GM18517 (cell line): ENCODE results near the gene SNX5.

Experiments used
- ATAC-seq: cut with Tn5 transposase; IDR thresholded peaks from one replicate; pipeline ENCODE4 v1.9.1; 2021; ENCODE audit warnings: mild to moderate bottlenecking, moderate library complexity; ENCODE audit not compliant: unreplicated experiment

SNX5 gene

DNA sequence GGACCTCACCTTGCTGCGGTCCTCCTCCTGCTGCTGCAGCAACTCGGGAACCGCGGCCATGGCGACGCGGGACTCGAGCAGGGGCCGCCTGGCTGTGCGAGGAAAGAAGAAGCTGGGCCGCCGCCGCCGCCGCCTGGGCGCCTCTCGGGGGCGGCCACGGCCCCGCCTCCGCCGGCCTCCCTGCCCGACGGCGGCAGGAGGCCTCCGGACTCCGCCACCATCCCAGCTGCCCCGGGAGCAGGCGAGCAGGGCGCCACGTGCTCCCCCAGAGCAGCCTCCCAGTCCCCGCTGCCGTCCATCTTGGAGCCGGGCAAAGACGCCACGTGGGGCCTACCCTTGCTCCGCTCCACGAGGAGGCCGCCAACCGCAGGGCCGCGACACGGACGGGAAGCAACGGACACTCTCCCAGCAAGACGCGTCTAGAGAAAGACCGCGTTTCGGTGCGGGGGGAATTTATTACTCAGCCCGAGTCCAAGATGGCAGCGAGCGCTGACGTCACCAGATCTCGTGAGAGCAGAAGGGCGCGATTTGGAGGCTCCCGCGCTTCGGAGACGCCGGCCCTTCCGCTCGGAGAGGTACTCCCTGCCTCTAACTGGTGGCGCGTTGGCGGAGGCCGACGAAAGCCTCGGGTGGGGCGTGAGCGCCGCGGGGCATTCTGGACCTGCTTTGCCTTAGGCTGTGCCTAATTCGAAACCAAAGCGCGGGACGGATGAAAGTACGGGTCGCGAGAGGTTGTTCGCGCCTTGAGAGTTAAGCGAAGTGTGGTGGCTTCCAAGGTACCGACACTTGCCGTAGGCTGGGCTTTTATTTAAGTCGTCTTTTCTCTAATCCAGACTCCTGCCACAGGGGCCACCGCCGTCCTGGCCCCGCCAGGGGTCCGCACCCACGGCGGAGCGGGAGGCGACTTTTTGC is at the start of gene SNX5, which contains the start of gene MGME1:
TSS of gene SNX5 (minus strand) at position 429 of the 912 bp plus-strand sequence. CDS start at position 60, 369 bp downstream.
TSS of gene MGME1 (plus strand) at position 653 of the 912 bp plus-strand sequence. CDS start 842 bp downstream, outside the sequence.
- peak; percentile 74 for ATAC-seq

DNA sequence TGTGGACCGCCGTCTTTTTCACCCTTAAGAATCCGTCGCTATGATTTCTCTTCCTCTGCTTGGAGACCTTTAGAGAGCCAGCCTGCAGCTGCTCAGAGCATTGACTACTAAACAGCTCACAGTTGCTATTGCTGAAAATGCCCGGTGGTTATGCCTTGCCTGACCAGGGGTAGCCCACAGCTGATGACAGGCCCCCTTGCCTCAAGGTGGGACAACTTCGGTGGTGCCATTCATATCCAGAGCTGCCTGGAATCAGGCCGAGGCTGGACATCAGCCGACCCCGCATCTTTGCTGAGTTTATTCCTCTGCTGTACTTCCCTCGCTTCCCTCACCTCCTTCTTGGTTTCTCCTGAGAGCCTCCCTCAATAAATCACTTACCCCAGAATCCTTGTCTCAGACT is 49.5 kb upstream of the SNX5 start:
- ATAC-seq: no peak

DNA sequence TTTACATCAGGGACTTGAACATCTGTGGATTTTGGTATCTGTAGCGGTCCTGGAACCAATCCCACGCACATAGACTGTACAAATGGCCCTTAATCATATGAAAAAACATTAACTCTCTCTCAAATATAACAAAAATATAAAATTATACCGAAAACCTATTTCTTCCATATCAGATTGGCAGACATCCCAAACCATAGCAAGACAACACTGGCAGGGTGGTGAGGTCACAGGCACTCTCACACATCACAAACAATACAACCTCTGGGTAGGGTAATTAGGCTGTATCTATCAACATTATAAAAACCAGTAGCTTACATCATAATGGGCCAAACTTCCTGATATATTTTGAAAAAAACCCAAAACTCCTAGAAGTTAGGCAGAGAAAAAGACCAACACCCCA is 48.2 kb upstream of the SNX5 start:
- ATAC-seq: no peak

DNA sequence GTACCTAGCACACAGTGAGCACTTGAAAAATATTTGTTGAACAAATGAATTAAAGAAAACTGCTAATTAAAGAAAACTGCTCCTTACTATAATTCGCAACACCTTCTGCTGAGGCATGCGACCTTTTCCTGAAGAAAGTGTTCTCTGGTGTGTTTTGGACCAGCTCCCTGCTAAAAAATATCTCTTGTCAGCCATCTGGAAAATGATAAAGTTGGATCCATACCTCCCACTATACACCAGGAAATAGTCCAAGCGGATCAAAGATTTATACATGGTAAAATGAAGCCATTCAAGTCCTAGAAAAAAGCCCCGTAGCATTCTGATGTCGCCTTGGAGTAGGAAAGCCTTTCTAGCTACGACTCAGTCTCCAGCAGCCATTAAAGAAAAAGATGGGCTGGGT is 45.8 kb upstream of the SNX5 start:
- ATAC-seq: no peak

DNA sequence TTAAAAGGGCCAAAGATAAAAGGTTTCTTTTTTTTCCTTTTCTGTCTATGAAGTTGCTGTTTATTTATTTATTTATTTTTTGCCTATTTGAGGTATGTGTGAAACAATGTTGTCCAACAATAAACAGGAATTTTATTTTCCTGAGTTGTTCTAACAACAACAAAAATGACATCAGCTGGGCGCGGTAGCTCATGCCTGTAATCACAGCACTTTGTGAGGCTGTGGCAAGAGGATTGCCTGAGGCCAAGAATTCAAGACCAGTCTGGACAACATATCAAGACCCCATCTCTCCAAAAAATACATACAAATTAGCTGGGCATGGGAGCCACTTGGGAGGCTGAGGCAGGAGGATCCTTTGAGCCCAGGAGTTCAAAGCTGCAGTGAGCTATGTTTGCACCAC is 44.3 kb upstream of the SNX5 start:
- ATAC-seq: no peak

DNA sequence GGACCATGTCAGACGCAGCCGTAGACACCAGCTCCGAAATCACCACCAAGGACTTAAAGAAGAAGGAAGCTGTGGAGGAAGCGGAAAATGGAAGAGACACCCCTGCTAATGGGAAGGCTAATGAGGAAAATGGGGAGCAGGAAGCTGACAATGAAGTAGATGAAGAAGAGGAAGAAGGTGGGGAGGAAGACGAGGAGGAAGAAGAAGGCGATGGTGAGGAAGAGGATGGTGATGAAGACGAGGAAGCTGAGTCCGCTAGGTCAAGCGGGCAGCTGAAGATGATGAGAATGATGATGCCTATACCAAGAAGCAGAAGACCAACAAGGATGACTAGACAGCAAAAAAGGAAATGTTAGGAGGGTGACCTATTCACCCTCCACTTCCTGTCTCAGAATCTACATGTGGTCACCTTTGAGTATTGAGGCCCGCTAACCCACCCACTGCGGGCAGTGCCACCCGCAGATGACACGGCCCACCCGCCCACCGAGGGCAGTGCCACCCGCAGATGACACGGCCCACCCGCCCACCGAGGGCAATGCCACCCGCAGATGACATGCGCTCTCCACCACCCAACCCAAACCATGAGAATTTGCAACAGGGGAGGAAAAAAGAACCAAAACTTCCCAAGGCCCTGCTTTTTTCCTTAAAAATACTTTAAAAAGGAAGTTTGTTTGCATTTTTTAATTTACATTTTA is 43.5 kb upstream of the SNX5 start:
- no peak for ATAC-seq

DNA sequence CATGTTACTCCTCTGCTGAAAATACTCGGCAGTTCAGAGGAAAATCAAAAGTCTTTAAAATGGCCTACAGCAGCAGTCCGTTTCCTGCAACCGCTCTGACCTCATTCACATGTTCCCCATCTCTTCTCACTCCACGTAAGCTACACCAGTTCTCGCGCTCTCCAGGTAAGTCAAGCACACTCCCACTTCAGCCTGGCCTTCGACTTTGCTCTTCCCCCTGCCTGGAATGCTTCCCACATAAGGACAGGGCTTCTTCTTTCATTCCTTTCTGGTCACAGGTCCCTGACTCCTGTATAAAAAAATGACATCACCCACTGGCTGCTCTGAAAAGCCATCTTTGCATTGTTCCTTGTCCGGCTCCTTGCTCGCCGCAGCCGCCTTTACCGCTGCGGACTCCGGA is 42.9 kb upstream of the SNX5 start:
- no peak for ATAC-seq

DNA sequence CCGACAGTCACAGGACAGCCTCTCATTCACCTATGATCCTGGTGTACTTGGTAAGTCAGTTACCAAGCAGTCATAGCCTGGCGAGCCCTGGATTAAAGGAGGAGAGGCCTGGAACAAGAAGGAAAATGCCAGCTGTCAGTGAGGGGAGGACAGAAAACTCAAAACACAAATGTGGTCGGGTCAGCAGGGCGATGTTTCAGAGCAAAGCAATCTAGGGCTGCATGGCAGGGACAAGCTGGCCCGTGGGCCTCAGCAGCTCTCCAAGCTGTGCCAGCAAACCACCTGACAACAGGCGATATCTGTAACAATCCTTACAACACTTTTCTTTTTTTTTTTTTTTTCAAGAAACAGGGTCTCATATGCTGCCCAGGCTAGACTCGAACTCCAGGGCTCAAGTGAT is 40.5 kb upstream of the SNX5 start:
- ATAC-seq: no peak

DNA sequence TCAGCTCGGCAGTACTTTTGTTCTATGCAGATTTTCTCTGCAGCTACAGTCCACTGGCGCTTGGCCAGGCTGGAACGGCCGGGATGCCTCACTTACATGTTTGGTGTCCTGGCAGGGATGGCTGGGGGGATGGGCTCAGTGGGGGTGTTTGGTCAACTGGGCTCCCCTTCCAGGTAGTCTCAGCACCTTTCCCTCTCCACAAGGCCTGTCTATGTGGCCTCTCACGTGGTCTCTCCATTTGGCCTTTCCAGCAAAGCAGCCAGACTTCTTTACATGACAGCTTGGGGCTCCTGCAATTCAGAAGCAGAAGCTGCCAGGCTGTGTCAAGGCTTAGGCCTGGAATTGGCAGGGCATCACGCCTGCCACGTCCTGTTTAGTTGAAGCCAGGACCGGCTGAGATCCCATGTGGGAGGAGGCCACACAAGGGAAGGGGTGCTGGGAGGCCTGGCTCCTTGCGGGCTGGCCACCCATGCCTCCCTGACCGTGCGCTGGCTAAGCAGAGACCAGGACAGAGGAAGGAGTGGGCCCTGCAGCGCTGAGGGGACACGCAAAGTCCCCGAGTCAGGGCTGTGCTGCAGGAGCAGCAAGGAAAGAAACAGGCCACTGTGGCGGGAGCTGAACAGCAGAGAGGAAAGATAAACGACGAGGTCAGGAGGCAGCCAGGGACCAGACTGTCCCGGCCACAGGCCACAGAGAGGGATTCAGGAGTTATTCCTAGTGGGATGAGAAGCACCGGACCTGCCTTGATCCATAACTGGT is 39.1 kb upstream of the SNX5 start:
- no peak for ATAC-seq

DNA sequence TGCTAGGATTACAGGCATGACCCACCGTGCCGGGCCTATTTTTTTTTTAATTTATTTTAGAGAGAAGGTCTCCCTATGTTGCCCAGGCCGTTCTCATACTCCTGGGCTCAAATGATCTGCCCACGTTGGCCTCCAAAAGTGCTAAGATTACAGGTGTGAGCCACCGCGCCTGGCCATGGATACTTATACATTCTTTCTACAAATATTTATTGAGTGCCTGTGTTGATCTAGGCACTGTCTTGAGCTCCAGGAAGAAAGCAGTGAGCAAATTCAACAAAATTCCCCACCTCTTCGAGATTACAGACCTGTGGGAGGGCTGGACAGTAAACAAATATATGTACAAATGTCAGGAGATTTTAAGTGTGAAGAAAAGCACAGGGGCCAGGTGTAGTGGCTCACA is 38.1 kb upstream of the SNX5 start:
- no peak for ATAC-seq

DNA sequence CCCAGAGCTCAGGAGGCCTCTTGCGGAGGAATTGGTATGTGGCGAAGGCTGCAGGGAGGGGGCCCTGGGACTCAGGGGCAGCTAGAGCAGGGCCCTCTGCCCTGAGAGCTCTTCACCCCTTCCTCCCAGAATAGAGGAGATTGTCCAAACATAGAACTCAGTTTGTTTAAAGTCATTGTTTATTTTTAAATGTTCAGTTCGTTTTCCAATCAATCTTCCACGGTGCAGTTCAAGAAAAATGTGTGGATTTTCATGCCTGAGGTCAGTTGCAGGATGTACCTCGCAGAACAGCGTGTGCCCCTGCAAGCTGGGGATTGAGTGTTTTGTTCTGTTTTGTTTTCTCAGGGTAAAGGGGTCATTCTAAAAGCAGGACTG is 37.4 kb upstream of the SNX5 start:
- no peak for ATAC-seq

DNA sequence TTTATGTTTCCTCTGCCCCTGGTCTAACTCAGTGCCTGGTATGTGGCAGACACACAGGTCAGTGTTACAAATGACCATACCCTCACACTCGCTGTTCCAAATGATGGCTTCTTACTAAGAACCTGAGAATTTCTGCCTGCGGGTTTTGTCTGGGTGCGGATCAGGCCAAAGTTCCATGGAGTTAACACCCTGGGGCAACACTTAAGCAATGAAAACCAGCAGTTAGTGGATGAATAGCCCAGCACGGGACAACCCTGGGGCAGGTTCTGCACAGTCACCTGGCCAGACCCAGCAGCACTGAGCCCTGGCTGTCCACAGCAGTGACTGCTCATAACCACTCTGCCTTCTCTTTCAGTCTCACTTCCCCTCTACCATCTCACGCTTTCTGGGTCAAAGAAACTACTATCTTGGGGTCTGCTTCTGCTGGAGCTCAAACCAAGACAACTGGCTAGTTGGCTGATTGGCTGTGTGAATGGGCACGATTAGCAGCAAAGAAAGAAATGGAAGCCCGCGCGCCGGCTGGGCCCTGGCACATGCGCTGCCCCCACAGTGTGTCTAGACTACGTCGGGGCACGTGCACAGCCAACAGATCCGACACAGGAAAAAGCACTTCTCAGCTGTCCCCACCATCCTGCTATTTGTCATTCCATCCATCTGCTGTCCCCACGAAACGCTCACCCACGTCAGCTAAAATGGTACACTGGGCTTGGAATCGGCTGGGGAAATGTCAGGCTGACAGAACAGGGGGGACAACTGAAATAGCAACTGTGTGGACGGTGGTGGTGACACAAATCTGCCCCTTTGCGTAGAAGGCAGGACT is 36.8 kb upstream of the SNX5 start:
- ATAC-seq: peak; percentile 95

DNA sequence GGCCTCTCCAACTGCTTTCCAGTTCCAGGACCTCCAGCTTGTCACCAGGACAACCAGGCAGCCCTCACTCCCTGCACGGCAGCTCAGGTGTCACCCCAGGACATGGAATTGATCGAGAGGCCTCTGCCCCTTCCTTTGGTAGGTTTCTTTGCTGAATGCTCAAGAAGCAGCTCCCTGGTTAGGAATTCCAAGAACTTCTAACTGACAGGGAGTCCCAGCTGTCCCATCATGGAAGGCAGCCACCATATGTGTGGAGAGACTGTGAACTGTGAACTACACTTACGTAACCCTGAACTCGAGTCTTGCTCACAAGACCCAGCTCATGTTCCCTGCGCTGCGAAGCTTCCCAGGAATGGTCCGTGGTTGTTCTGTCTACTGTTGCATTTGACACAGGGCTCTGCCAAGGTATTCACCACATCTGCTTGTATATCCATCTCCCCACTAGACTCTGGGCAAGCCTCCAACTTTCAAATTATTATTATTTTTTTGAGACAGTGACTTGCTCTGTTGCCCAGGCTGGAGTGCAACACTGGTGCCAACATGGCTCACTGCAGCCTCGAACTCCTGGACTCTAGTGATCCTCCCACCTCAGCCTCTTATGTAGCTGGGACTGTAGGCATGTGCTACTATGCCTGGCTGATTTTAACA is 35.9 kb upstream of the SNX5 start:
- ATAC-seq: no peak

DNA sequence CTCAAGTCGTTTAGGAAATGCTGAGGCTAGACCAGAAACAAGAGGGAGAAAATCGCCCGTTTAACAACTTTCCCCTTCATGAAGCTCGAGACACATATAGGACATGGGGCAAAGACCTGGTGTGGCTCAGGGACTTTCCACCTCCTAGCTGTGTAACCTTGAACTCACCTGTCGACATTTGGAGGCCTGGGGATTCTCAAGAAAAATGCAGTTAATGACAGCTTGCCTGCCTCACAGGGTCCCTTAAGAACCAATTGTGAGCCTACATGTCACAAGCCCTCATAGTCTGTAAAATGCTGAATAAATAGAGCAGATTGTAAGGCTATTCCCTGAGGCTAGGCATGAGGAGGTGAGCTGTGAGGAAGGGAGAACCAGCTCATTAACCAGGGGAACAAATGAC is 35.3 kb upstream of the SNX5 start:
- peak; percentile 49 for ATAC-seq

DNA sequence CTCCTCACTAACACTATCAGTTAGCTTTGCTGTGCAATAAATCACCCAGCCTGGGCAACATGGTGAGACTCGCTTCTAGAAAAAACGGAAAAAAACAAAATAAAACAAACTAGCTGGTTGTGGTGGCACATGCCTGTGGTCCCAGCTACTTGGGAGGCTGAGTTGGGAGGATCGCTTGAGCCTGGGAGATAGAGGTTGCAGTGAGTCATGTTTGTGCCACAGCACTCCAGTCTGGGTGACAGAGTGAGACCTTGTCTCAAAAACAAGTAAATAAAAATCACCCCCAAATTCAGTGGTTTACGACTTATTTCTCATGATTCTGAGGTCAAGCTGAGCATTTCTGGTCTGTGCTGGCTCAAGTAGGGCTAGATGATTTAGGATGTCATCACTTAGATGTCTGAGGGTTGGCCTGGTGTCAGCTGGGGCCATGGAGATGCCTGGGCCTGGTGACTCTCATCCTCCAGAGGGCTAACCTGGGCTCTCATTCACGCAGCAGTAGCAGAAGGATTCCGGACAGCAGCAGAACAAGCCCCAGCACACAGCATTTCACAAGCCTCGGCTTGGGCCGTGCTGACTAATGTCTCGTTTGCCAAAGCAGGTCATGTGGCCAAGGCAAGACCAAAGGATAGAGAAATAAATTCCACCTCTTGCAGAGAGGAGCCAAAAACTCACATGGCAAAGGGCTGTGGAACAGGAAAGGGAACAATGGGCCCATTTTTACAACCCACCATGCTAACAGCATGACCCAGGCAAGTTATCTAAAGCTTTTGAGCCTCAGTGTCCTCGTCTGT is 32.7 kb upstream of the SNX5 start:
- no peak for ATAC-seq

DNA sequence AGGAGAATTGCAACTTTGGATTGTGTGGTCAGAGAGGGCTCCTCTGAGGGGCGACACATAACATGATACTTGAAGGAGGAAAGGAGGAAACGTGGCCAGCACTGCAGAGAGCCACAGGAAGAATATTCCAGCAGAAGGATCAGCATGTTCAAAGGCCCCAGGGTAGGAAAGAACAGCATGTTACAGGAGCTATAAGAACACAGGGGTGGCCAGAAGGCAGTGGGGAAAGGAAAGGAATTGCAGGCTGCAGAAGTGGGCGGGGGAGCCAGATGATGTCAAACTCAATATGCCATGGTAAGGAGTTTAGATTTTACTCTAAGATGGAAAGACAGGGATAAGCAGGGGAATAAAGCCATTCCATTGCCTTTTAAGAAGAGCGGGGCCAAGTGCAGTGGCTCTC is 31.0 kb upstream of the SNX5 start:
- ATAC-seq: no peak

DNA sequence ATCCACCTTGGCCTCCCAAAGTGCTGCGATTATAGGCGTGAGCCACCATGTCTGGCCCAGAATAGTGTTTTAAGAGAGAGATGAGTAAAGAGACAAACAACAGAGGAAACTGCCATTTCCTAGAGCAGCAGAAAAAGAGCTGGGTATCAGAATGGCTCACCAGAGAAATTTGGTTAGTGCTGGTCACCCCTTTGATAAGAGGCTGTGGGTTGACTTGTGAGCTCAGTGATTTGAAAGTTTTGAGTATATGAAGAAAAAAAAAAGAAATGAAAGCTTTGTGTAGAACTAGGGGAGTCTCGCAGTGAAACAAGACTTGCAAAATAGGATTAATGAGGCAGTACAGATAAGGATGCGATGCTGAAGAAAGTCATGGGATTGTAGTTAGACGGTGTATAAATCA is 29.9 kb upstream of the SNX5 start:
- no peak for ATAC-seq

DNA sequence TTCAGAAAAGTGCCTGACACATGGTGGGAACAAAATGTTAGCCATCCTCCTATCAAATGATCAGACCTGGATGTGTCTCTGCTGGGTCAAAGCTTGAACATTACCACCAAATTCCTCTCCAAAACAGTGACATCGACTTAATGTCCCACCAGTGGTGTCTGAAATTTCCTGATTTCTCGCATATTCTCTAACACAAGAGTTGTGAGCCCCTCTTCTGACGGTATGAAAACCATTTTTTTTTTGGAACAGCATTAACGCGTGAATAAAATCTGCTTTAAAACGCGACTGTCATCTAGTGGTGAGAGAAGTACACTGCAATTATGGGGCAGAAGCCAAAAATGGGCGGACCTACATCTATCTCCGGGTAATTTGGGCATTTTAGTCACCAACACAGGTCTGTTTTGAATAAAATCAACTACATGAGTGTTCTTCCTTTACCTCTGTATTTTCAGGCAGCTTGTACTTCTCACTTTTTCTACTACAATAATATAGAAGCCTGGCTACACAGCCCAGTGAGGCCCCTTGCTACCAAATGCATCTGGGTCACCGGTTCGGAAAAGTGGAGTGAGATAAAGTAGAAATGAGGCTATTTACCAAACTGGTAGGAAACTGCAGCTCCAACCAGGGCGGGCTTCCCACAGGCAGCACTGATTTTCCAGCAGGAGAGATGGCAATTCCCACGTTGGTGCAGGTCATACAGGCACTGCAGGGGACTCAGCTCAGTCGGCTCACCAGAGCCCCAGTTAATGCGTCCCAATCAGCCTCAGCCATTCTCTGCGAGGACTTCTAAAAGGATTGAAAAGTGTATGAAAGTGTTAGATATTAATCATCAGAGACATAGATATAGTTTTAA is 27.6 kb upstream of the SNX5 start:
- no peak for ATAC-seq
